ENCODE results near the gene RPL36AL.

Gene RPL36AL

DNA sequence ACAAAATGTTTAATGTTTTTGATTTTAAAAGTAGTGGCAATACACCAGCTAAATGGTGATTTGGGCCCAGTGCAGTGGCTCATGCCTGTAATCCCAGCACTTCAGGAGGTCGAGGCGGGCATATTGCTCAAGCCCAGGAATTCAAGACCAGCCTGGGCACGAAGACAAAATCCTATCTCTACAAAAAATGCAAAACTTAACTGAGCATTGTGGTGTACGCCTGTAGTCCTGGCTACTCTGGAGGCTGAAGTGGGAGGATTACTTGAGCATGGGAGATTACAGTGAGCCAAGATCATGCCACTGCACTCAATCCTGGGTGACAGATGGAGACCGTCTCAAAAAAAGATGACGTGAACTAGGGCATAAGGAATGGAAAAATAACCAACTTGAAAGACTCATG is 4.7 kb downstream of the RPL36AL start:
- no peak for TF ChIP-seq FOXM1 (IDR thresholded peaks at IDR 0.05; ENCODE audit: borderline replicate concordance, low read depth)
- TF ChIP-seq, protein P1, sequence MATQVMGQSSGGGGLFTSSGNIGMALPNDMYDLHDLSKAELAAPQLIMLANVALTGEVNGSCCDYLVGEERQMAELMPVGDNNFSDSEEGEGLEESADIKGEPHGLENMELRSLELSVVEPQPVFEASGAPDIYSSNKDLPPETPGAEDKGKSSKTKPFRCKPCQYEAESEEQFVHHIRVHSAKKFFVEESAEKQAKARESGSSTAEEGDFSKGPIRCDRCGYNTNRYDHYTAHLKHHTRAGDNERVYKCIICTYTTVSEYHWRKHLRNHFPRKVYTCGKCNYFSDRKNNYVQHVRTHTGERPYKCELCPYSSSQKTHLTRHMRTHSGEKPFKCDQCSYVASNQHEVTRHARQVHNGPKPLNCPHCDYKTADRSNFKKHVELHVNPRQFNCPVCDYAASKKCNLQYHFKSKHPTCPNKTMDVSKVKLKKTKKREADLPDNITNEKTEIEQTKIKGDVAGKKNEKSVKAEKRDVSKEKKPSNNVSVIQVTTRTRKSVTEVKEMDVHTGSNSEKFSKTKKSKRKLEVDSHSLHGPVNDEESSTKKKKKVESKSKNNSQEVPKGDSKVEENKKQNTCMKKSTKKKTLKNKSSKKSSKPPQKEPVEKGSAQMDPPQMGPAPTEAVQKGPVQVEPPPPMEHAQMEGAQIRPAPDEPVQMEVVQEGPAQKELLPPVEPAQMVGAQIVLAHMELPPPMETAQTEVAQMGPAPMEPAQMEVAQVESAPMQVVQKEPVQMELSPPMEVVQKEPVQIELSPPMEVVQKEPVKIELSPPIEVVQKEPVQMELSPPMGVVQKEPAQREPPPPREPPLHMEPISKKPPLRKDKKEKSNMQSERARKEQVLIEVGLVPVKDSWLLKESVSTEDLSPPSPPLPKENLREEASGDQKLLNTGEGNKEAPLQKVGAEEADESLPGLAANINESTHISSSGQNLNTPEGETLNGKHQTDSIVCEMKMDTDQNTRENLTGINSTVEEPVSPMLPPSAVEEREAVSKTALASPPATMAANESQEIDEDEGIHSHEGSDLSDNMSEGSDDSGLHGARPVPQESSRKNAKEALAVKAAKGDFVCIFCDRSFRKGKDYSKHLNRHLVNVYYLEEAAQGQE (IDR thresholded peaks at IDR 0.05; ENCODE audit: low read depth) = no peak
- TF ChIP-seq, protein P2, sequence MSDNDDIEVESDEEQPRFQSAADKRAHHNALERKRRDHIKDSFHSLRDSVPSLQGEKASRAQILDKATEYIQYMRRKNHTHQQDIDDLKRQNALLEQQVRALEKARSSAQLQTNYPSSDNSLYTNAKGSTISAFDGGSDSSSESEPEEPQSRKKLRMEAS (IDR thresholded peaks at IDR 0.05) = no peak
- no peak for TF ChIP-seq TAF1 (IDR thresholded peaks at IDR 0.05; ENCODE audit: low read depth)
- no peak for TF ChIP-seq YY1 (IDR thresholded peaks at IDR 0.05; ENCODE audit: low read depth)
- TF ChIP-seq RAD21 (IDR thresholded peaks at IDR 0.05; ENCODE audit: low read depth) = no peak

DNA sequence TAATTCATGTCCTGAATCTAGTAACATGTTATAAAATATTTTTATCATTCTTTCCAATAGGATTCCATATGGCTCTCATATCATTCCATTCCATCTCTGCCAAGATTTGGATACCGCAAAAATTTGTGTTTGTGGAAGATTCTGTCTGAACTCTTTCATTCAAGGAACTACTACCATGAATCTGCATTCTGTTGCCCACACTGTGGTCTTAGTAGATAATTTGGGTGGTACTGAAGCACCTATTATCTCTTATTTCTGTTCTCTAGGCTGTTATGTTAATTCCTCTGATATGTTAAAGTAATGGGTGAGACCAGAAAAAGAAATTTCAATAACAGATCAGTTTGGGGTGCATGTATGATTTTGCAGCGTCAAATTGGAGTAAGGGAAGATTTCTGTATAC is 6.2 kb downstream of the RPL36AL start:
- TF ChIP-seq TAF1 (IDR thresholded peaks at IDR 0.05; ENCODE audit: low read depth) = no peak
- TF ChIP-seq, protein P1 (IDR thresholded peaks at IDR 0.05; ENCODE audit: low read depth) = no peak
- no peak for TF ChIP-seq ZBTB7A (IDR thresholded peaks at IDR 0.05; ENCODE audit: low read depth)
- TF ChIP-seq EP300 (IDR thresholded peaks at IDR 0.05; ENCODE audit: borderline replicate concordance) = no peak
- no peak for TF ChIP-seq EGR1 (IDR thresholded peaks at IDR 0.05)
- TF ChIP-seq CREB1 (IDR thresholded peaks at IDR 0.05; ENCODE audit: low read depth) = no peak
- TF ChIP-seq YY1 (IDR thresholded peaks at IDR 0.05; ENCODE audit: low read depth) = no peak
- no peak for TF ChIP-seq CEBPB (IDR thresholded peaks at IDR 0.05)
- TF ChIP-seq, protein P3, sequence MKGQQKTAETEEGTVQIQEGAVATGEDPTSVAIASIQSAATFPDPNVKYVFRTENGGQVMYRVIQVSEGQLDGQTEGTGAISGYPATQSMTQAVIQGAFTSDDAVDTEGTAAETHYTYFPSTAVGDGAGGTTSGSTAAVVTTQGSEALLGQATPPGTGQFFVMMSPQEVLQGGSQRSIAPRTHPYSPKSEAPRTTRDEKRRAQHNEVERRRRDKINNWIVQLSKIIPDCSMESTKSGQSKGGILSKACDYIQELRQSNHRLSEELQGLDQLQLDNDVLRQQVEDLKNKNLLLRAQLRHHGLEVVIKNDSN (IDR thresholded peaks at IDR 0.05) = no peak
- TF ChIP-seq TEAD4 (IDR thresholded peaks at IDR 0.05) = no peak
- TF ChIP-seq FOXM1 (IDR thresholded peaks at IDR 0.05; ENCODE audit: borderline replicate concordance, low read depth) = no peak
- TF ChIP-seq TCF12 (IDR thresholded peaks at IDR 0.05; ENCODE audit: low read depth) = no peak
- no peak for TF ChIP-seq RAD21 (IDR thresholded peaks at IDR 0.05; ENCODE audit: low read depth)
- TF ChIP-seq, protein P2 (IDR thresholded peaks at IDR 0.05) = no peak

DNA sequence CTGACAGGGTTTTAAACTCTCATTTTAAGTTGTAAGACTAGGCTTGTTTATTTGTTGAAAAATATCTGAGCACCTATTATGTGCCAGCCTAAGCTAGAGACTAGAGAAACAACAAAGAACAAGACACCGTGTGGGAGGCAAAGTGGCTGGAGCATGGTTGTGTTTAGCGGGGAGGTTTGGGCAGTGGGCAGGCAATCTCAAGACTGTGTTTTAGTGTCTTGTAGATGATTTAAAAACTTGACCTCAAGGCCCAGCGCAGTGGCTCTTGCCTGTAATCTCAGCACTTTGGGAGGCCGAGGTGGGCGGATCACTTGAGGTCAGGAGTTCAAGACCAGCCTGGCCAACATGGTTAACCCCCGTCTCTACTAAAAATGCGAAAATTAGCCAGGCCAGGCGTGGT is 7.8 kb downstream of the RPL36AL start:
- TF ChIP-seq RAD21 (IDR thresholded peaks at IDR 0.05; ENCODE audit: low read depth) (no peak), TCF12 (IDR thresholded peaks at IDR 0.05; ENCODE audit: low read depth) (no peak)

DNA sequence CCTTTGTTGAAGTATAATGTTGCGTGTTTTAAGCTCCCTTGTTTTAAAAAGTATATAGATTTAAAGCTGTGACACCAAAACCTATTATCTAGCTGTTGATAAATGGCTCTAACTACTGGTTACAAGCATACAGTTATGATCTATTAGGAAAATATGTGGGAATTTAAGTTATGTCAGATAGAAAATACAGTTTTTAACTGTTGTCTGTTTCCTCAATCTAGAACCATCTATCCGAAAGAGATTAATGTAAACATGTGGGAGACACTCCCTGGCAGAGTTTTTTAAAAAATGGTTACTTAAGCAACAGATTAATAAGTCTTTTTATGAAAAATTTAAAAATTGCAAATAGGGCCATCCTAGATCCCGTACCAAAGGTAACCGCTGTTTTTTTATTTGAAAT is 8.2 kb downstream of the RPL36AL start:
- TF ChIP-seq, protein P1 (IDR thresholded peaks at IDR 0.05; ENCODE audit: low read depth) = no peak
- TF ChIP-seq TAF1 (IDR thresholded peaks at IDR 0.05; ENCODE audit: low read depth) = no peak
- TF ChIP-seq RAD21 (IDR thresholded peaks at IDR 0.05; ENCODE audit: low read depth) = no peak
- TF ChIP-seq ZBTB7A (IDR thresholded peaks at IDR 0.05; ENCODE audit: low read depth) = no peak
- TF ChIP-seq, protein P3 (IDR thresholded peaks at IDR 0.05) = no peak
- TF ChIP-seq TEAD4 (IDR thresholded peaks at IDR 0.05) = no peak
- no peak for TF ChIP-seq FOXM1 (IDR thresholded peaks at IDR 0.05; ENCODE audit: borderline replicate concordance, low read depth)
- no peak for TF ChIP-seq YY1 (IDR thresholded peaks at IDR 0.05; ENCODE audit: low read depth)
- TF ChIP-seq EGR1 (IDR thresholded peaks at IDR 0.05) = no peak
- no peak for TF ChIP-seq NFIC (IDR thresholded peaks at IDR 0.05)
- TF ChIP-seq, protein P2 (IDR thresholded peaks at IDR 0.05) = no peak
- no peak for TF ChIP-seq EP300 (IDR thresholded peaks at IDR 0.05; ENCODE audit: borderline replicate concordance)
- TF ChIP-seq CREB1 (IDR thresholded peaks at IDR 0.05; ENCODE audit: low read depth) = no peak
- no peak for TF ChIP-seq CEBPB (IDR thresholded peaks at IDR 0.05)
- TF ChIP-seq TCF12 (IDR thresholded peaks at IDR 0.05; ENCODE audit: low read depth) = no peak

DNA sequence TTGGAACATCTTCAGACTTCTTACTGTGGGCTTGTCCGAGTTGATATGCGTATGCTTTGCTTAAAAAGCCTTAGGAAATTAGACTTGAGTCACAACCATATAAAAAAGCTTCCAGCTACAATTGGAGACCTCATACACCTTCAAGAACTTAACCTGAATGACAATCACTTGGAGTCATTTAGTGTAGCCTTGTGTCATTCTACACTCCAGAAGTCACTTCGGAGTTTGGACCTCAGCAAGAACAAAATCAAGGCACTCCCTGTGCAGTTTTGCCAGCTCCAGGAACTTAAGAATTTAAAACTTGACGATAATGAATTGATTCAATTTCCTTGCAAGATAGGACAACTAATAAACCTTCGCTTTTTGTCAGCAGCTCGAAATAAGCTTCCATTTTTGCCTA is 12.8 kb downstream of the RPL36AL start:
- no peak for TF ChIP-seq TCF12 (IDR thresholded peaks at IDR 0.05; ENCODE audit: low read depth)
- no peak for TF ChIP-seq YY1 (IDR thresholded peaks at IDR 0.05; ENCODE audit: low read depth)
- TF ChIP-seq NFIC (IDR thresholded peaks at IDR 0.05) = no peak
- no peak for TF ChIP-seq FOXM1 (IDR thresholded peaks at IDR 0.05; ENCODE audit: borderline replicate concordance, low read depth)
- no peak for TF ChIP-seq ZBTB7A (IDR thresholded peaks at IDR 0.05; ENCODE audit: low read depth)
- no peak for TF ChIP-seq TAF1 (IDR thresholded peaks at IDR 0.05; ENCODE audit: low read depth)
- TF ChIP-seq, protein P3 (IDR thresholded peaks at IDR 0.05) = no peak
- TF ChIP-seq CEBPB (IDR thresholded peaks at IDR 0.05) = no peak
- no peak for TF ChIP-seq CREB1 (IDR thresholded peaks at IDR 0.05; ENCODE audit: low read depth)
- TF ChIP-seq EP300 (IDR thresholded peaks at IDR 0.05; ENCODE audit: borderline replicate concordance) = no peak
- TF ChIP-seq, protein P2 (IDR thresholded peaks at IDR 0.05) = no peak
- TF ChIP-seq, protein P1 (IDR thresholded peaks at IDR 0.05; ENCODE audit: low read depth) = no peak
- no peak for TF ChIP-seq RAD21 (IDR thresholded peaks at IDR 0.05; ENCODE audit: low read depth)
- TF ChIP-seq EGR1 (IDR thresholded peaks at IDR 0.05) = no peak
- no peak for TF ChIP-seq TEAD4 (IDR thresholded peaks at IDR 0.05)

All from Ishikawa (cell line).